Activated CD4-positive, alpha-beta T cell treated with anti-CD3 and anti-CD28 coated beads for 36 hours (primary cell): Measurements from ENCODE around the gene CYB5D1. TPM values are rescaled to one million over a fixed set of nuclear protein-coding genes. Genes with fewer than 3 reads are reported as not detected.
A peak's percentile ranks its signal among the peaks of the same experiment; 100 is the strongest.

ENCODE experiments used
- ATAC-seq: fragments of 200-7000 bp; cut with Tn5 transposase; one replicate; pipeline ENCODE4 v1.10.0; 2021; ENCODE audit warnings: mild to moderate bottlenecking, moderate library complexity
- CTCF ChIA-PET: fragments of 350-600 bp; sonication (Branson Sonifier 250); formaldehyde crosslinking; loops from one replicate; lab custom pipeline; 2021; ENCODE audit warnings: antibody characterized with exemption; lab: Charles Lee
- POLR2A ChIA-PET: fragments of 350-600 bp; sonication (Branson Sonifier 250); formaldehyde crosslinking; loops from one replicate; lab custom pipeline; 2021; ENCODE audit warnings: antibody characterized with exemption, inconsistent platforms; lab: Charles Lee
- DNase-seq: peaks from one replicate; pipeline ENCODE4 v3.0.0-alpha.2; 2020
- H3K27ac Mint-ChIP-seq: one replicate; pipeline ENCODE4 v1.8.0; 2021; ENCODE audit warnings: mixed read lengths
- H3K27me3 Mint-ChIP-seq: one replicate; pipeline ENCODE4 v1.8.0; 2021; ENCODE audit warnings: mixed read lengths
- H3K36me3 Mint-ChIP-seq: one replicate; pipeline ENCODE4 v1.8.0; 2021; ENCODE audit warnings: low read depth, mixed read lengths
- H3K4me1 Mint-ChIP-seq: one replicate; pipeline ENCODE4 v1.8.0; 2021; ENCODE audit warnings: mixed read lengths
- H3K4me3 Mint-ChIP-seq: one replicate; pipeline ENCODE4 v1.8.0; 2021; ENCODE audit warnings: mild to moderate bottlenecking, moderate library complexity, mixed read lengths
- H3K9me3 Mint-ChIP-seq: one replicate; pipeline ENCODE4 v1.8.0; 2021; ENCODE audit warnings: low read depth, mixed read lengths
- intact Hi-C, 2 experiments: fragments of 100-400 bp; cut with DNase I in 1 of 2; cut with micrococcal nuclease in 1 of 2; formaldehyde crosslinking; loops; one replicate each; pipeline versions ENCODE4 v1.14.2 to v1.15.1; 2022 to 2024; cut with DNase I, micrococcal nuclease
- total RNA-seq, 2 experiments: library from RNA; stranded (reverse); gene quantifications; one replicate each; pipeline ENCODE4 v1.2.3, GENCODE V29; 2021

The CYB5D1 gene
- total RNA-seq, 2 experiments from 2014 or later, result 12.5 to 12.6 TPM

DNA sequence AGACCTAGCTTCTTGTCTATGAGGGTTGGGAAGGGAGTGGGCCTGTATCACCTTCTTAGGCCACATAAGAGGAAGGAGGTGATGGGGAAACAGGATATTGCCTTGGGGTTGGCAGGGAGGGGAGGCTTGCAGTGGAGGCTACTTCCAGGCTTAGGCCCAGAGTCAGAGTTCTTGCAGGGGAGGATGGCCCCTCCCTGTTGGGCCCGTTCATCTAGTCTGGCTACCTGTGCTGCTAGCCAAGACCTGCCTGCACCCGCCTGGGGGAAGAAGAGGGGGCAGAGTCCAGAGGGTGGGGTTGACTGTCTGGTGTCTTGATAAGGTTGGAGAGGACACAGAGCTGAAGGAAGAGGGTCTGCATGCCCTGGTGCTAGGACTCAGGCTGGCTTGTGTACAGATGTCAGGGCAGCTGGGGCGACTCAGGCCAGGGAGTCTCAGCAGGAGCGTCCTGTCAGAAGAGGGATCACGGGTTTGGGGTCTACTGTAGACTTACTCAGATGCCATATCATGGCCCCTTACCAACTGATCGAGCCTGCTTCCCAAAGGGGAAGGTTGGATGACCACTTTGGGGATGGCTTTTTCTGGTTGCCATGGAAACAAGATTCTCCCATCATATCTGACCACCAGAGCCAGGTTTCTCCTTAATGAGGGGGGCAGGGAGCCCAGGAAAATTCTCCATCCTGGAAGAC lies 18.5 kb upstream of the CYB5D1 start:
- Mint-ChIP-seq H3K4me1 (peaks cover 50% of the 10 kb centered on the region), H3K9me3 (no peaks in the 10 kb centered on the region), H3K36me3 (peaks cover 18% of the 10 kb centered on the region), H3K27me3 (no peaks in the 10 kb centered on the region), H3K27ac (peak overlapping the region; percentile 92), H3K4me3 (peak overlapping the region; percentile 71)
- DNase-seq (no peak), ATAC-seq (no peak)
- ChIA-PET CTCF (no interaction called here), POLR2A (interaction anchor here (0.6 kb wide), 1 partner anchor 542 kb away, joined by 8 read pairs; no protein-coding TSS in a partner anchor)
- intact Hi-C loops, result no loop called here

DNA sequence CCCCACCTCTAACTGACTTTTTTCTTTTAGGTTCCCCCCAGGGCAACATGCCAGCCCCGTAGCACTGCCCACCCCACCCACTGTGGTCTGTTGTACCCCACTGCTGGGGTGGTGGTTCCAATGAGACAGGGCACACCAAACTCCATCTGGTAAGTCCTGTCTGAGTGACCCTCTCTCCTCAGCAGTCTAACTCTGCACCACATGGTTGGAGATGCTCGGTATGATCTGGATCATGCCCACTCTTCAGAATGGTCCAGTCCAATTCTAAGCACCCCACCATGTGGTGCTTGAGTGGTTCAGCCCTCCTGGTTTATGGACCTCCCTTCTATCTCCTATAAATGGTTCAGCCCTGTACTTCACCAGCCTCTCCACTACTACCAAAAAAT lies 17.9 kb upstream of the CYB5D1 start:
- Mint-ChIP-seq H3K9me3 (no peaks in the 10 kb centered on the region), H3K4me1 (peaks cover 50% of the 10 kb centered on the region), H3K4me3 (peak overlapping the region; percentile 97), H3K27me3 (no peaks in the 10 kb centered on the region), H3K27ac (peak overlapping the region; percentile 92), H3K36me3 (peaks cover 18% of the 10 kb centered on the region)
- DNase-seq (no peak), ATAC-seq (no peak)
- POLR2A ChIA-PET, result interaction anchor here (0.6 kb wide), 1 partner anchor 542 kb away, joined by 8 read pairs; no protein-coding TSS in a partner anchor
- CTCF ChIA-PET, result no interaction called here
- intact Hi-C loops, result loop anchor here (5.0 to 10.0 kb wide), 11 partner anchors 153 to 795 kb away; partner anchors contain the start of genes CTDNEP1 (in 1 of the 2), ELP5 (in 1 of the 2), KCTD11 (in 1 of the 2) and NDEL1 (in 1 of the 2)

DNA sequence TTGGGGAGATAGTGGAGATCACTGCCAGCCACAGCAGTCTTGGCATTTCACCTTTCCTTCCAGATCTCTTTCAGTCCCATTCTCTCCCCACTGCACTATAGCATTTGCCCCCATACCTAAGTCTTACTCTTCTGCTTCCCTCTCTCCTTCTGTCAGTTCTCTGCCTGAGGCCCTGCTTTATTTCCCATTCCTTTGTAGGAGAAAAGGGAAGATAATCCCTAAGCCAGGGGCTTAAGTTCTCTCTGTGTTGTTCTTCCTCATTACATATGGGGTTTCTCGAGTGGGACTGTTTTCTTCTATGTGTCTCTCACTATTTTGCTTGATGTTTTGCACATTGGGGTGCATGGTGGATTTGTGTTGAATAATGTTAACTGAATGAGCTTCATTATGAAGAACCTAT lies 17.4 kb upstream of the CYB5D1 start:
- peak overlapping the region; percentile 97 for H3K4me3 Mint-ChIP-seq
- intact Hi-C loops, result loop anchor here (5.0 to 10.0 kb wide), 11 partner anchors 153 to 796 kb away; partner anchors contain the start of genes CTDNEP1 (in 1 of the 2), ELP5 (in 1 of the 2), KCTD11 (in 1 of the 2) and NDEL1 (in 1 of the 2)
- DNase-seq, result no peak
- peaks cover 50% of the 10 kb centered on the region for H3K4me1 Mint-ChIP-seq
- H3K27me3 Mint-ChIP-seq, result no peaks in the 10 kb centered on the region
- no peaks in the 10 kb centered on the region for H3K9me3 Mint-ChIP-seq
- no peak for ATAC-seq
- H3K27ac Mint-ChIP-seq, result peak overlapping the region; percentile 92
- H3K36me3 Mint-ChIP-seq, result peaks cover 18% of the 10 kb centered on the region
- POLR2A ChIA-PET, result no interaction called here
- CTCF ChIA-PET, result interaction anchor here (1.2 to 1.3 kb wide), 4 partner anchors 17 to 201 kb away, joined by 3 to 7 read pairs (median 3); partner anchors contain the start of genes CYB5D1, NAA38 and RNF227

DNA sequence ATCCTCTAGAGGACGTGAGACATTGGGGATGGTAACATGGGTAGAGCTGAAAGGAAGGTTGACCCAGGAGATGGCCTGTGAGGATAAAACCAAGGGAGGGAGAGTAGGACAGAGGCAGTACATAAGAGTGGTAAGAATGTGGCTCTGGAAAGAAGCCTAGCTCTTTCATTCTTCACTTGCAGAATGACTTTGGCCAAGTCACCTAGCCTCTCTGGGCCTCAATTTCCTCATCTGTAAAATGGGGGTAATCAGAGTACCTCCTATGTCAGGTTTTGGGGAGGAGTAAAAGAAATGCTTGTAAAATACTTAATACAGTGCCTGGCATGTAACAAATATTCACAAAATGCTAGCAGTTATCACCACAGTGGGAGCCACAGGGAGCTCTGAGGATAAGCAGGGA lies 16.9 kb upstream of the CYB5D1 start:
- no peak for ATAC-seq
- H3K27ac Mint-ChIP-seq, result peak overlapping the region; percentile 92
- DNase-seq, result no peak
- H3K36me3 Mint-ChIP-seq, result peaks cover 21% of the 10 kb centered on the region
- H3K4me1 Mint-ChIP-seq, result peaks cover 53% of the 10 kb centered on the region
- H3K9me3 Mint-ChIP-seq, result no peaks in the 10 kb centered on the region
- intact Hi-C loops, result loop anchor here (5.0 to 10.0 kb wide), 11 partner anchors 154 to 796 kb away; partner anchors contain the start of genes CTDNEP1 (in 1 of the 2), ELP5 (in 1 of the 2), KCTD11 (in 1 of the 2) and NDEL1 (in 1 of the 2)
- ChIA-PET POLR2A (interaction anchor here (1.1 kb wide), 1 partner anchor 16 kb away, joined by 4 read pairs; the partner anchor contains the start of gene NAA38), CTCF (interaction anchor here (1.2 to 1.3 kb wide), 4 partner anchors 17 to 200 kb away, joined by 3 to 7 read pairs (median 3); partner anchors contain the start of genes CYB5D1, NAA38 and RNF227)
- H3K27me3 Mint-ChIP-seq, result no peaks in the 10 kb centered on the region
- H3K4me3 Mint-ChIP-seq, result peak overlapping the region; percentile 97

DNA sequence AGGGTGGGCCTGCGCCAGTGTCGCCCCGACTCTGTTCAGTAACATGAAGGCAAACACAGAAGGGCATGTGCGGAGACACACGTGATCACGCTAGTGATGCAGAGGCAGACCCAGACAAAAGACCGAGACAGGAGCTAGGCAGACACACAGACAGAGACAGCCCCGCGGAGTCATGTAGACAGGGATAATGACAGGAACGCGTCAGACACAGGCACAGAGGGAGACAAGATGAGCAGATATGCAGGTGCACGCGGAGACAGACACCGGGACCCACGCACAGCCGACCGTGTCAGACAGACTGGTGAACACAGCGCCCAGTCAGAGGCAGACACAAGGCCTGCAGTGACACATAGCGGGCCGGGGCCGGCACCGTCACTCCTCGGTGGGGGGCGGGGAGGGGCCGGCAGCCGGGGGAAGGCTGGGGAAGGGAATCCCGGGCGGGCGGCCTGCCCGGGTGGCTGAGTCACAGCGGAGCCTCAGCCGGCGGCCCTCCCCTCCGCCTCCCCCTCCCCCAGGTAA lies 16.3 kb upstream of the CYB5D1 start:
- Mint-ChIP-seq H3K27ac (peak overlapping the region; percentile 96), H3K4me3 (peak overlapping the region; percentile 97), H3K4me1 (peaks cover 55% of the 10 kb centered on the region), H3K9me3 (no peaks in the 10 kb centered on the region), H3K27me3 (no peaks in the 10 kb centered on the region), H3K36me3 (peaks cover 23% of the 10 kb centered on the region)
- intact Hi-C loops, result loop anchor here (5.0 to 10.0 kb wide), 11 partner anchors 154 to 797 kb away; partner anchors contain the start of genes CTDNEP1 (in 1 of the 2), ELP5 (in 1 of the 2), KCTD11 (in 1 of the 2) and NDEL1 (in 1 of the 2)
- ChIA-PET POLR2A (interaction anchor here (1.1 kb wide), 1 partner anchor 16 kb away, joined by 4 read pairs; the partner anchor contains the start of gene NAA38), CTCF (interaction anchor here (0.6 to 1.7 kb wide), 6 partner anchors 10 to 356 kb away, joined by 3 to 8 read pairs (median 3); partner anchors contain the start of genes CYB5D1, NAA38 and RNF227)
- ATAC-seq, result peak; percentile 49
- peak; percentile 97 for DNase-seq

DNA sequence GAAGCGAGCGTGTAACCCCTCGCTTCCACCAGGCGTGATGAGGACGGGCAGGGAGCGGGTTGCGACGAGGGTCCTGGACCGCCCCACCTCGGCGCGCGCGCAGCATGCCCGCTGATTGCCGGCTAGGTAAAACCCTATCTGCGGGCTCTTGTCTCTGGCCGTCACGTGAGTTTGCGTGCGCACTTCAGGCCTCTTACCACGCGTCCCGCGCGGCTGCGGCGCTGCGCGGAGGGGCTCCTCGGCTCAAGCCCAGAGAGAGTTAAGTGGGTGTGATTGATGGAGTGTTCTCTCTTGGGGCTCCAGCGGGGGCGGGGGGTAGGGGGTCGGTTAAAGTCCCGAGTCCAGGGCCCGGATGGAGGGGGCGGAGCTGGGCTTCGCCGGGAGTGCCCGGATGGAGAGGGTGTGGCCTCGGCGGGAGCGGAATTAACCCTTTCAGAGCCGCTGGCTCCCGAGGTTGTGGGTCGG lies 15.9 kb upstream of the CYB5D1 start:
- intact Hi-C loops, result loop anchor here (1.0 to 10.0 kb wide), 21 partner anchors 154 to 827 kb away; partner anchors contain the start of genes POLR2A (in 2 of the 2), WRAP53 (in 2 of the 2), CTC1 (in 1 of the 2) and CTDNEP1 (in 1 of the 2)
- Mint-ChIP-seq H3K27me3 (no peaks in the 10 kb centered on the region), H3K9me3 (no peaks in the 10 kb centered on the region), H3K4me1 (peaks cover 53% of the 10 kb centered on the region), H3K27ac (peak overlapping the region; percentile 96), H3K36me3 (peaks cover 26% of the 10 kb centered on the region), H3K4me3 (peak overlapping the region; percentile 97)
- DNase-seq (peak; percentile 90), ATAC-seq (peak; percentile 4)
- ChIA-PET POLR2A (interaction anchor here (0.8 to 1.1 kb wide), 3 partner anchors 15 to 401 kb away, joined by 3 to 4 read pairs (median 3); partner anchors contain the start of gene NAA38), CTCF (interaction anchor here (0.5 to 1.7 kb wide), 5 partner anchors 10 to 357 kb away, joined by 3 to 8 read pairs (median 3); partner anchors contain the start of gene RNF227)

DNA sequence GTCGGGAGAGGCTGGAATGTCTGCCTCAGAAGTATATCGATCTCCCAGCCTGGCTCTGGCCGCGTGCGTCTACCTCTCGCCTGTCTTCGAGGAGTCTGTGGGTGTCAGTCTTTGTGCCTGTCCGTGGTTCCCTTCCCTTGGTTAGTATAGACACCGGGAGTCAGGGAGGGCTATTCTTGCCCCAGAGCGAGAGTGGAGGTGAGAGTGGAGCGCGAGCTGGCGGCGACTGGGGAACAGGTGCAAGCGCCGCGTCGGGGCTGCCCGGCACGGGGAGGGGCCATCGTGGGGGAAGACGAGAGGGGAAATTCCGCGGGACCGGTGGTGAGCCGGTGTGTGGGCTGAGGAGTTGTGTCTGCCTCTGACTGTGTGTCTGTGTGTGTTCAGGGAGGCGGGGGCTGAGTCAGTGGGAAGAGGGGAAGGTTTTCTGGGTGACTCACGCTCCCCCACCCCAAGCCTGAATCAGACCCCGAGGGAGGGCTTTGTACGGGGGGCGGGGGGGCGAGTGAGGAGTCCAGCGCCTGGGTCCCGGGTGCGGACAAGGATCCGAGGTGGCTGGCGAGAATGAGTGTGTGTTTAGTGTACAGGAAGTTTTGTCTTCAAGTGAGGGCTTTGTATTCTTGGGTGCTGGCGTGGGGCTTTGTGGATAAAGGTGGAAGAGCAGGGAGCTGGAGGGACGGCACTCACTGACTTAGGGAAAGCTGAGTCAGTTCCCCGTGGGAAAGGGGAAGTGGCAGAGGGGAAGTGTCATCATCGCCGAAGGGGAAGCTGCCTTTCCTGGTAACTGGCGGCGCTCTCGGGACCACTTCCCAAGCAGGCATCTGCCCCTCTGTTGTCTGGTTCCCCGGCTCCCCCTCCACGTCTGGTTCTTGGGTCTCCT lies 15.2 kb upstream of the CYB5D1 start:
- ChIA-PET CTCF (interaction anchor here (0.5 to 1.7 kb wide), 4 partner anchors 9 to 295 kb away, joined by 3 to 8 read pairs (median 3); no protein-coding TSS in a partner anchor), POLR2A (interaction anchor here (0.5 to 1.1 kb wide), 3 partner anchors 157 to 401 kb away, joined by 3 to 6 read pairs (median 3); no protein-coding TSS in a partner anchor)
- Mint-ChIP-seq H3K4me1 (peaks cover 49% of the 10 kb centered on the region), H3K36me3 (peaks cover 32% of the 10 kb centered on the region), H3K4me3 (peak overlapping the region; percentile 97), H3K27ac (peak overlapping the region; percentile 96), H3K9me3 (no peaks in the 10 kb centered on the region), H3K27me3 (no peaks in the 10 kb centered on the region)
- ATAC-seq, result peak; percentile 35
- intact Hi-C loops, result loop anchor here (1.0 to 10.0 kb wide), 23 partner anchors 9 to 828 kb away; partner anchors contain the start of genes POLR2A (in 2 of the 2), WRAP53 (in 2 of the 2), CTC1 (in 1 of the 2) and CTDNEP1 (in 1 of the 2)
- DNase-seq, result peak; percentile 97

DNA sequence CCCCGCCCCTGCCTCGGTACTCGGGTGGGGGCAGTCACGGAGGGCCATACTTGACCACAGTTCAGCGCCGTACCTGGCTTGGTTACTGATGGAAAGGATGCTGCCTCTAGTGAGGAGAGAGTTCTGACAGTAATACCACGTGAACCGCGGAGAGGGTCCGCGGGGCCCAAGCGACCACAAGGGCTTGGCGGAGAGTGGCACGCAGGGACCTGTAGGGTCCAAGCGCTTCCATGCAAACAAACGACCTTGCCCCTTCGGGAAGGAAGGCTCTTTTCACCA lies 14.6 kb upstream of the CYB5D1 start:
- peak; percentile 74 for DNase-seq
- peaks cover 35% of the 10 kb centered on the region for H3K36me3 Mint-ChIP-seq
- intact Hi-C loops, result loop anchor here (1.0 to 10.0 kb wide), 19 partner anchors 8 to 828 kb away; partner anchors contain the start of genes CTDNEP1 (in 1 of the 2), EIF5A (in 1 of the 2), ELP5 (in 1 of the 2) and KCTD11 (in 1 of the 2)
- H3K27ac Mint-ChIP-seq, result peak overlapping the region; percentile 96
- H3K4me1 Mint-ChIP-seq, result peaks cover 49% of the 10 kb centered on the region
- ATAC-seq, result no peak
- CTCF ChIA-PET, result interaction anchor here (1.1 kb wide), 2 partner anchors 276 to 294 kb away, joined by 3 read pairs; no protein-coding TSS in a partner anchor
- H3K4me3 Mint-ChIP-seq, result peak overlapping the region; percentile 97
- H3K27me3 Mint-ChIP-seq, result no peaks in the 10 kb centered on the region
- POLR2A ChIA-PET, result interaction anchor here (1.1 kb wide), 1 partner anchor 402 kb away, joined by 3 read pairs; no protein-coding TSS in a partner anchor
- H3K9me3 Mint-ChIP-seq, result no peaks in the 10 kb centered on the region

DNA sequence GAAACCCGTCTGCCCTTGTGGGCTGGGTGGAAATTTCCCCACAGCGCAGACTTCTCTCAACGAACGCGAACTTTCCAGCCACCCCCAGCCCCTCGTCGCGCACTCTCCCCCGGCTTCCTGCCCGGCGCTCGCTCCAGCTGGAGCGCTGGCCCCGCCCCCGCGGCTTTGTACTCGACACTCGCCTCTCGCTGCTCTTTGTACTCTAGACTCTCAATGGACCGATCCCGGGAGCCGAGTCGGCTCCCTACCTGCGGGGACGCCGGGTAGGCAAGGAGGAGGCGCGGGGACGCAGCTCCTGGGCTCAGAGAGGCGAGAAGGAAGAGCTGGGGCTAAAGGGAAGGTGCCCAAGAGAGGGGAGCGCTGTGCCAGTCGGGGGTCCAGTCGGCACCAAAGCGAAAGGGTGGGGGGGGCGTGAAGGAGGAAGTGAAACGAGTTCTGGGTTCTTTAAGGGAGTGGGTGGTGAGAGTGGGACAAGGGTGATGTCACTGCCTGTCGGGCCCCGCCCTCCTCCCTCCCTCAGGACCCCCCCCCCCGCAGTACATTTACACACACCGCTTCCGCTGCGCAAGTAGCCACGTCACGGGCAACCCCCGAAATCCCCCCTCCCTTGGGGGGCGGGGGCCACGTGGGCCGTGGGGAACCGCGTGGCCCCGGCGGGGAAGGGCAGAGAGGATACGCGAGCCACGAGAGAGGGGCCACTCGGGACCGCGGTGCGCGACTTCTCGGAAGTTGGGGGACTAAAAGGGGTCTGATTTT lies 14.1 kb upstream of the CYB5D1 start:
- ChIA-PET CTCF (interaction anchor here (0.6 to 2.5 kb wide), 4 partner anchors 9 to 294 kb away, joined by 3 to 18 read pairs (median 3); partner anchors contain the start of gene KDM6B), POLR2A (no interaction called here)
- ATAC-seq, result peak; percentile 20
- Mint-ChIP-seq H3K27ac (peak overlapping the region; percentile 96), H3K4me3 (peak overlapping the region; percentile 97), H3K4me1 (peaks cover 46% of the 10 kb centered on the region), H3K27me3 (no peaks in the 10 kb centered on the region), H3K36me3 (peaks cover 37% of the 10 kb centered on the region), H3K9me3 (no peaks in the 10 kb centered on the region)
- intact Hi-C loops, result loop anchor here (1.0 to 10.0 kb wide), 22 partner anchors 8 to 829 kb away; partner anchors contain the start of genes NAA38 (in 2 of the 2), CNTROB (in 1 of the 2), CTDNEP1 (in 1 of the 2) and EIF5A (in 1 of the 2)
- DNase-seq, result peak; percentile 94
